GM18507 (cell line): ENCODE measurements around the gene PSMB11.

ENCODE experiments used
- DNase-seq: peaks from one replicate; pipeline ENCODE4 v3.0.0; 2011; ENCODE audit warnings: low read depth; ENCODE audit not compliant: insufficient read length; ENCODE audit errors: extremely low spot score
- FAIRE-seq: peaks from 2 replicates; lab custom pipeline; 2011; peaks lifted over from hg19 to GRCh38; lab: Jason Lieb, UNC

PSMB11 gene

DNA sequence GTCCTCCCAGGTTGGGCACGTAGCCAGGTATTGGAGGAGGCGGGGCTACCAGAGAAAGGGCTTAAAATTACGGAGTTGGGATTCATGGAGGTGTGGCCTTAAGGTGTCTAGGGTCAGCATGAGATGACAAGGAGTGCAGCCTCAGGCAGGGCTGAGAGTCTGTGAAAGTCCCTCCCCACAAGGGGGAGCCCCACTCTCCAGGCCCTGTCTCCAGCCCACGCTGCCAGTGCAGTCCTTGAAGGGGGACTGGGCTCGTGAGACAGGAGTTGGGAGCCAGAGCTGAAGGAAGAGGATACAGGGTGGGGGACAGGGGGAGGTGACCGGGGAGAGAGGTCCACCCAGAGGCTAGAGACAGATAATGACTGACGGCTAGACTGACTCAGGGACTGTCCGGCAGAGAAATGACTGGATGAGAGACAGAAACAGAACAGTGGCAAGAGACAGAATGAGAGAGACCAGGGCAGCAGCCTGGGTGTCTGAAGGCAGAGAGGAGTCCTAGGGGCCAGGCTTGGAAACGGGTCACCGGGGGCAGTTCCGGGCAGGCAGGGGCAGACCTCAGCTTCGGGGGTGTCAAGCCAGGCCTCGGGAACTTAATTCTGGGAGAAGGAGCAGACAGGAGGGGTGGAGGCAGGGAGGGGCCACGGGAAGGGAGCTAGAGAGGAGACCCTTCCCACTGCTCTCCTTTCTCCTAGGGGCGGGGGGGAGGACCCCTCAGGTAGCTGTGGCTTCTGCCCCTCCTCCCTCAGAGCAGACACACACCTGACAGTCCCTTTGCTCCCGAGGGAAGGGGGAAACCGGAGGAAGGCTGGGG lies 14.3 kb downstream of the PSMB11 start:
- FAIRE-seq = peak; percentile 91
- peak; percentile 66 for DNase-seq

DNA sequence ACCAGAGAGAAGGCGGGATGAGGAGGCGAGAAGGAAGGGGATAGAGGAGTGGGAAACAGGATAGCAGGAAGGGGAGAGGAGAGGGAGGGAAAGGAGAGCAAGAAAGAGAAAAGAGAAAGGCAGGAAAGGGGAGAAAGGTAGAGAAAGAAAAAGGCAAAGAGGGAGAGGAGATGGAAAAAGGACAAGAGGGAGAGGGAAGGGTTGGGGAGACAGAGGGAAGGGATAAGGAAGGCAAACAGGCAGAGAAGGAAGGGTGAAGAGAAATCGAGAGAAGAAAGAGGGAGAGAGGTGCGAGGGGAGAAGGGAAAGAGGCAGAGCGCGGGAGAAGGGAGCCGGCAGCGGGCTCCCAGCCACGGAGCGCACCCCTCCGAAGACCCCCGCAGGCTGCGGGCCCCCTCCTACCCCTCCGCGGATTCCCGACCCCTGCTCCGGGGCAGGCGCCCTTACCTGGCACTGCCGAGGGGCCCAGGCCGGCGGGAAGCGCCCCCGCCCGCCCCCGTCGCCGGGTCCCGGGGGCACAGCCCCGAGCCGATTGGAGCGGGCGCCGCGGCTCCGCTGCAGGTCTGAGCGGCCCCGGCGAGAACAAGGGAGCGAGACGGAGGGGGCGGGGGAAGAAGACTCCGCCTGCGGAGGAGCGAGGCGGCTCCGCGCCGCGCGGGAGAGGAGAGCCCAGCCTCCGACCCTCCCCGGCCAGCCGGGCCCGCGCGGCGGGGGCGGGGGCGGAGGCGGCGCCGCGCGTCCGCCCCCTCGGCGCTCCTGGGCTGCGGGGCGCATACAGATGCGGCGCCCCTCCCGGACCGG lies 15.1 kb downstream of the PSMB11 start, which contains the start of gene CDH24:
Gene CDH24, minus strand, starts transcription at position 565 of the 801 bp plus-strand sequence. CDS start 1,787 bp downstream, outside the sequence.
- DNase-seq = peak; percentile 65
- peak; percentile 18 for FAIRE-seq

DNA sequence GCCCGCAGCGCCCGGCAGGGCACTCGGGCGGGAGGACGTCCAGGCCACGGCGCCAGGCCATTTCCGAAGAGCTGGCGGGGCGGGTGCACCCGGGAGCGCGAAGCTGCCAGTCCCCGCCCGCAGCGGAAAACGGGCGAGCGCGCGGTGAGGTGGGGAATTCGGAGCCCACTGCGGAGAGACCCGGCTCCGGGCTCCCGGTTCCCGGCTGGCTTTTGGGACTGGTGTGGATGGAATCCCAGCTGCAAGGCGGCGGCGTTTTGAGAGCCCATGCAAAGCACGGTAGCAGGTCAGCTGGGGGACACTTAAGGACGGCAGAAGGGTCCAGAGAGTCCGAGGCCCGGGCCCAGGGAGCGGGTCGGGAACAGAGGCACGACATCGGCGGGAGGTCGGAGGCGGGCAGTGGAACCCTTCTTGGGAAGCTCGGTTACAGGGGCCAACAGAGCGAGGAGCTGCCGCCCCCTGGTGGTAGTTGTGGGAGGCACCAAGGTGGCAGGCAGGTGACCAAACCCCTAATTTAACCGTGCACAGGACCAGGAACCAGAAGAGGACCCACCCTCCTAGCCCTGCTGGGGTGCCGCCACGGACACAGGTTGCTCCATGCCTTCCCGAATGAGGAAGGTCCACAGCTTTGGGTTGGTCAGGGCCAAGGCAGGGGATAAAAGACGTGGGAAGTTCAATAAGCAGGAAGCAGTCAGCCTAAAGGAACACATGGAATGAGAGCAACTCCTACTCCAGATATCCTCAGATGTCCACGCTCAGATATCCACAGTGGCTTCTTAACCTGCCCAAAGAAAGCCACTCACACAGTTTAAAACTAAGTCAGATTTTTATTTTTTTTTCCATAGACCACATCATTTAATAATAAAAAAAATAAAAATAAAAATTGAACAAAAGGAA lies 16.0 kb downstream of the PSMB11 start:
- peak; percentile 83 for DNase-seq
- FAIRE-seq = peak; percentile 84

DNA sequence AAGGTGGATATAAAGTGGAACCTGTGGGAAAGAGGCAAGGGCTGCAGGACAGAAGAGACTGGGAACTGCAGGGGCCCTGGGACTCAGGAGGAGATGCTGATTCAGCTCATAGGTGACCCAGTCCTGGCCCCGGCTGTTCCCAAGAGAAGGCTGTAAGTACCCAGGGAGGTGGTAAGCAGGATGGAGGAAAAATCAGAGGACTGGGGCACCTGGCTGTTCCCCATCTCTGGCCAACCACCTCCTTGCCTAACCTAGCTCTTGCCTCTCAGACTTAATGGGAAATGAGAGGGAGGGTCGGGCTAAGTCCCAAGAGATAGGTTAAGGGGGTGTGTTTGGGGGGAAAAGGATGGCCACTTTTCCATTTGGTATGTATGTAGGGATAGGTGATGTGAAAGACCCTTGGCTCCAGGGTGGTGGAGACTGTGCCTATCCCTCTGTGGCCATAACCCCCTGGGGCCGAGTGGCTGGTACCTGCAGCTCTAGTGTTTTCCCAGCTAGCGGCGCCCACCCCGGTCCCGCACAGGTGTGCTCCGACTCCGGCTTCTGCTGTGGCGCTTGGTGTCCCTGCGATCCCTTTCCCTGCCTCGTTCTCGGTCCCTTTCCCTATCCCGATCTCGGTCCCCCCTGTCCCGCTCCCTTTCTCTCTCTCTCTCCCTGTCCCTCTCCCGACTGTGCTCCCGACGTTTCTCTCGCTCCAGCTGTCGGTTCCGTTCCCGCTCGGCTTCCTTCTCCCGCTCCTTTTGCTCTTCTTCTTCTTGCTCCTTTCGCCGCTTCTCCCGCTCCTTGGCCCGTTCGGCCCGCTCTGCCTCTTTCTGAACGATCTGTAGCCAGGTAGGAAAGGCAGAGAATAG lies 16.9 kb downstream of the PSMB11 start:
- FAIRE-seq (no peak), DNase-seq (no peak)

DNA sequence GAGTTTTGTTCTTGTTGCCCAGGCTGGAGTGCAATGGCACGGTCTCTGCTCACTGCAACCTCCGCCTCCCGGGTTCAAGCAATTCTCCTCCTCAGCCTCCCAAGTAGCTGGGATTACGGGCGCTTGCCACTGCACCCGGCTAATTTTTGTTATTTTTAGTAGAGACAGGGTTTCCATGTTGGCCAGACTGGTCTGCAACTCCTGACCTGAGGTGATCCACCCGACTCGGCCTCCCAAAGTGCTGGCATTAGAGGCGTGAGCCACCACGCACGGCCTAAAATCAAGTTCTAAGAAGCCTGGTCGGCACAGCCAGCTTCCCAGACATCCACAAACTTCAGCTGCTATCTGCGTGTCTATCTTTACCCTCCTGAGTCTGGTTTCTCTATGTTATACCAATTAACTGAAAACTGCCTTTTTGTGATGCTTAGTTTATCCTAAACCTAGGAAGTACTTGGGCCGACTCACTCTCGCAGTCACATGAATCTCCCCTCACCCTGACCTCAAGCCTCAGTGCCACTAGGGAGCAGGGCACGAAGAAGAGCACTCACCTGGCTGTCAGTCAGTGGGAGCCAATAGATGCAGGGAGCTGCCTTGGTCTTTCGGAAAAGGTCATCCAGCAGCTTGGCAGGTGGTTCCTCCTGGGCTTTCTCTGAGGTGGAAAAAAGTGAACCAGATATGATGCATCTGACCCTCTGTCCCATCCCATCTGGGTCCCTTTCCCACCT lies 18.7 kb downstream of the PSMB11 start:
- DNase-seq (no peak), FAIRE-seq (no peak)

DNA sequence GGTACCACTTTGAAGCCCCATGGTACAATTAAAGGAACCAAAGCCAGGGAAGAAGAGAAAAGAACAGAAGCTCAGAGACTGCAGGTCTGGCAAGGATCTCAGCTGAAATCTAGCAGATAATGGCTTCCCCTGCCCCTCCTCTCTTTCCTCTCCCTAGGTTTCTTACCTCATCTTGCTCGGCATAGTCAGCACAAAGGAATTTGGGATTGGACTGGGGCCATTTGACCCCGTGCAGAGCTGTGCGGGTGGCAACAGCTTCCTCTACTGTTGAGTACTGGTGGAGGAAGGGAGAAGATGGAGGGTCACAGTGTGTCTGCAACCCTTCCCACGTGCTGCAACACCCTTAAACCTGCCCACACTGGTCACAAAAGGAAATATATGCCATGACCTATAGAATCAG lies 20.0 kb downstream of the PSMB11 start:
- DNase-seq (no peak), FAIRE-seq (no peak)

DNA sequence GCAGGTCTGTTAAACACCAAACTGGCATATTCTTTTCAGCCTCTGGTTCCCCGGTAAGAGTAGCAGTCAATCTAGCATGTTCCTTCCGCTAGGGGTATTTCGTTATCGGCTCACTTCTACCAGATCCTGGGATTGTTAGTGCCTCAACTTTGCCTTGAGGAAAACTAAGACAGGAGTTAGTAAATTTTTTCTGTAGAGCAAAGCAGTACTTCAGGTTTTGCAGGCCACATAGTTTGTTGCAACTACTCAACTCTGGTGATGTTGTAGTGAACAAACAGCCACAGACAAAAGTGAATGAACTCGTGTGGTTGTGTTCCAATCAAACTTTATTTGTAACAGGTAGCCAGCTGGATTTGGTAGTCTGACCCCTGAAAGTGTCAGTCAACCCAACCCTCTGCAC lies 21.6 kb downstream of the PSMB11 start:
- DNase-seq (no peak), FAIRE-seq (no peak)

DNA sequence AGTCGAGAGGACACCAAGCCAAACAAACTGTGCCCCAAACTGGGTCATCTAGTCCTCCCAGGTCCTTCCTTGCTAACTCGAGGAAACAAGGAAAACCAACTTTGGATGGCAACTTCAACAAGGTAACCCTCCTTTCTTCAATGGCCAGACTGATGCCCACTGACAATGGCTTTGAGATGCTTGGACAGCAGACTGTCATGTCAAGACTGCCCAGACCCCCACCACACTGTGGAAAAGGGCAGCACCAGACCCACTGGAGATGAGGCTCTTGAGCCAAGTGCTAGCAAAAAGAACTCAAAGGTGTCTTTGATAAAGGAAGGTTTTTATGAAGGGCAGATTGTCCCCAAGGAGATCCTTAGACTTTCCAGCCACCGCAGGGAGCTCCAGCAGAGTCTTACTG lies 24.4 kb downstream of the PSMB11 start:
- no peak for FAIRE-seq
- no peak for DNase-seq

DNA sequence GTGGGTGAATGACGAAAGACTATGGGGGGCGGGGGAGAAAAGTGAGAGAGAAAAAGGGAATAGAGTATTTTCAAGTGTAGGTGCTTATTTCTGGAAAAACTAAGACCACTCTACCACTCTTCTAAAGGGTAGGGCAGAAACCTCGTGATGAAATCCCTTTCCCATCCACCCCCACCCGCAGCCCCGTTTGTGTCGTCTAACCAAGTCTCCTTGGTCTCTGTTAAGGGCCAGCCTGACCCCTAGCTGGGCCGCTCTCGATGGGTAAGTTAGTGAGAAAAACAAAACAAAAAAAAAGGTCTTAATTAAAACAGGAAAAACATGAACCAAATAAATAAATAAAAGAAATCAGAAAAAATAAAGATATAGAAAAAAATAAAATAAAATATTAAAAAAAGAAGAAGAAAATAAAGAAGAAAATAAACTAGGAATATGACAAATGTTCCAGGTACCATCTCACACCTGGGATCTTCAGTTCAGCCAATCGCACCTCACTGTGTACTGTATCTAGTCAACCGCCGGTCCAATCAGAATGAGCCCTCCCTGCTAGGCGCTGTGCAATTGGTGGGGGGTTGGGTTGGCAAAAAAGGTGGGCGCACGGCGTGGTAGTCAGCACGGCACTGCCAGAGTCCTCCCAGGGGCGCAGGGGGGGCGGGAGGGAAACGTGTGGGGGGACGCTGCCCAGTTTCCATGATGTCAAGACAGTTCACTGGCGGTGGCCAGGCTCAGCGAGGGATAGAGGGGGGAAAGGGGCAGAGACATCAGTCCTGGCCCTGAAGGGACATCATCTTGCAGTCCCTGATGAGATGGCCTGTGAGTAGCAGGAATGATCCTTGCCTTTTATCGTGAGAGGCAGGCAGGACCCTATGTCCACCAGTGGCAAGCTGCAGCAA lies 25.1 kb downstream of the PSMB11 start:
- FAIRE-seq (no peak), DNase-seq (no peak)

DNA sequence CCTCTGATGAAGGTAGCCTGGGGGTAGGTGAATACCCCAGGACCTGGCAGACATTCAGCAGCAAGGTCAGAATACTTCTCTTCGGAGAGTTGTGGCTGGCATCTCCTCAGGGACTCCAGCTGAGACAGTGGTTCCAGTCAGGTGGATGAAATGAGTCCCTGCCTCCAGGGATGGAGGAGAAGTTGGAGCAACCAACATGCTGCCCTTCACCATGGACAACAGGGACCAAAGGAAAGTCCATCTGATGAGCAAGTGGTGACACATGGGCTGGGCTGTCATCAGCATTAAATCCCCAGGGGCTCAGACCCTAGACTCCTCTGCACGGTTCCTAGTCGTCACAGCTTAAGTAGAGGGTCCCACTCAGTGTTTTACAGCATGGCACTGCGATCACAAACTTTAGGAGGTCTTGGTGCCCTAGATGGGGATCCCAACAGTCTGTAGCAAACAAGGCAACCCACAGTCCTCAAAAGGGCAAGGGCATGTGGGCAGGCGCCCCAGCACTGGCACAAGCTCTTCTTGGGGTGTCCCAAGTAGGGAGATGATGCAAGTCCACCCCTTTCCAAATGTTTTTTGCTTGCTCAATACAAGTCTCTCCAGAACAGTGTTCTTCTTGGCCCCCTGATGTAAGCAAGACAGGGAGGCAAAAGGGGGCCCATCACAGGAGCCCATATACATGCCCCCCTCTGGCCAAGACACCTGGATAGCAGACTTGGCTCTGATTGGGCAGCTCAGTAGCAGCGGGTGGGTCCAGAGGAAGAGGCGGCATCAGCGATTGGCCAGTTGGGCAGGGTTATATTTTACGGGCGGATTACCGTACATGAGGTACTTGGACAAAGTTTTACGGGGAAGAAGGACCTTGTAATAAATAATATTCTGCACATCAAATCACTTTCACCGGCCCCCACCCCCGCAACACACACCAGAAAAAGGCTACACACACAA lies 26.1 kb downstream of the PSMB11 start:
- DNase-seq (no peak), FAIRE-seq (no peak)

DNA sequence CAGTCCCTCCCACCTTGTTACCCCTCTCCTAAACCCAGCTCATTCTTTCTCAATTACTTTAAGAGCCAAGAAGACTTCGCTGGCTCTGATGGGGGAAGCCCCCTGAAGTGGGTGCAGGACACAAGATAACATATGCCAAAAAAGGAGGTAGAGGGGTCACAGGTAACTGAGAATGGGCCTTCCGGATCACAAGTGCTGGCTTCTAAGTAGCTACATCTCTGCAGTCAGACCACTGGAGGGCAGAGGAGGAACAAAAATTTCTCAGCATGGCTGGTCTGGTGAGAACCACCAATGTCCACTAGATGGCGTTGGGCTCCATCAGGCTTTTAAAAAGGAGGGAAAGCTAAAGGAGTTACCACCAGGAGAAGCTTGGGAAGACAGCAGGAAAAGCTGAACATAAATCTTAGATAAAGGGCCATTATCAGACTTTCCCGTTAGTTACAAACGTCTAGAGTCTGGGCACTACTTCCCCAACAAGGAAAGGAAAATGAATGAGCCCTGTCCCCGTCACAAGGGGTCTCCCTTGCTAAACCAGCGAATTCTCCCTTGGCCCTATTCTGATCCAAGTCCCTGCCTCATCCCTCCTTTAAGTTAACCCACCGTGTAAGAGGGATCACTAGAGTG lies 26.9 kb downstream of the PSMB11 start:
- DNase-seq = peak; percentile 76
- peak; percentile 86 for FAIRE-seq

DNA sequence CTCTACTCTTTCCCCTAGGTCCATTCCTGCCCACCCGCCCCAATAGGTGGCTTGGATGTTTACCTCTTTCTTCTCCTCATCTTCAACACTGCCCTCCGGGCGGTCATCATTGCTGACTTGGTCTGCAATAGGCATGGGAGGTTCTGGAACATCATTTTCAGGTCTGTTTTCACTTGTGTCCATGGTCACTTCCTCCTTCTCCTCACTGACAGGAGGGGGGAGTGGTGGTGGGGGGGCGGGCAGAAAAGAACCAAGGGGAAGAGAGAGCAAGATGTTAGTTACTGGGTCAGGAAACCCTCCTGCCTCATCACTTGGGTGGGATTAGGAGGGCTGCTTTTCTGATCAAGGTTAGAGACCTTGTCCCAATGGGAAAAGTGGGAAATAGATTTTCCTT lies 27.4 kb downstream of the PSMB11 start:
- FAIRE-seq = no peak
- no peak for DNase-seq

DNA sequence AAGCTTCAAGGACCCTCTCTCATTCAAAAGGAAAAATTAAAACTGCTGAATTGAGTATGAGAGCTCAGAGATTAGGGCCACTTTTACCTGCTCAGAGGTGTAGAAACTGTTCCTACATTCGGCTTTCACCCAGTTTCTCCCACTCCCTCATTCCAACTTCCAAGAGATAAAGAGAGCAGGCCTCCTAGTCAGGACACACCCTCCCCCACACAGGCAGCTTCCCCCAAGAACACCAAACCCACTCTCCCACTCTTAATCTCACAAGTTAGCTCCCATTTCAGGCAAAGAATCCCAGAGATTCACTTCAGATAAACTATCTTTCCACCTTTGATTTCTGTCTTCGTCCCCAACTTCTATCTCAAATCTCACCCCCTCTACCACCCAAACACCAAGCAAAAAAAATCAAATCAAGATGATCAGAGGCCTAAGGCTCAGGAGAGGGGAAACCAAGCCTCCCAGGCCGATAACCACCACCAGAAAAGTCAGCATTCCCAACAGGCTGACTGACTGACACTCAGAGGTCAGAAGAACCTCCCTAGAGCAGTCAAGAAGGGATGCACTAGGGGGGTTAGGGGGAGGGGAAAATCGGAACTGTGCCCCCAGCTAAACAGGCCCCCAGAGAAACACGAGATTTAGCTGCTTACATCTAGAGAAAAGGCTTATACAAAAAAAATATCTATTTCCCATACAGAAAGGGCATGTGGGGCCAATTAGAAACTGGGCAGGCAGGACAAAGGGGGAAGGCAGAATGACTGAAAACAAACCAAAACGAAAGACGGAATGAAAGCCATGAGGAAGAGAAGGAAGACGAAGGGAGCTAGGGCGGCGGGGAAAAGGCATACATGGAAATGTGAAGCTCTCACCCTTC lies 28.5 kb downstream of the PSMB11 start:
- FAIRE-seq = no peak
- DNase-seq = no peak

DNA sequence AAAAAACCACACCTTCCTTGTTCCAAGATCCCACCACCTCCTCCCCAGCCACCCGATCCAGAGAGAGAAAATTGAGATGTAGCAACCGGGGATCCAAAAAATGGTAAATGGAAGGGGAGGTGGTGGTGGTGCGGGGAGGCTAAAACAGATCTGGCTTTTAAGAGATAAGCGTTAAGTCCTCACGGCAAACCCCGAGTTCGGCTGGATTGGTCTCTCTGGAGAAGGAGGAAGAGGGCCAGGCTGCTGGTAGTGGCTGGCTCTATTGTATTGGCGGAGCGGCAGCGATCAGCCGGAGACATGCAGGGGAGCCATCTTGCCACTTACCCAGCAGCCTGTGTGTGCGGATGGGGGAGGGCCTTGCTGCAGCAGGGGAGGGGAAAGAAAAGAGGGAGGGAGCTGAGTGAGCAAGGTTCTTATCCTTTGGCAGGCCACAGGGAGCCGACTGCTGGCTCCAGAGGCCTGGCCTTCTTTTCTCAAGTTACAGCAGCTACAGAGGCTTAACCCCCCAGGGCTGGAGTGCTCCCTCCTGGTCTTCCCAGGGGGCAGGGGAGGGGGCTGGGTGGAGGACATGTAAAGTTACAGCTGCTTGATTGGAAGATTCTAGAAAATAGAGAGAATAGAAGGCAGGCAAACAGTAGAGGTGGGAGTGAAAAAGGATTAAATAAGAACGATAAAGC lies 29.4 kb downstream of the PSMB11 start:
- DNase-seq = peak; percentile 78

More for the DNA sequence above, 29.4 kb downstream of the PSMB11 start:
- FAIRE-seq = peak; percentile 91
